Adrenal gland (tissue), 12 donors: ENCODE data around the gene GPC6. TPM values are rescaled to one million over a fixed set of nuclear protein-coding genes. Genes with fewer than 3 reads are reported as not detected.

Experiments
- DNase-seq, 7 donors: peaks; one replicate each; pipeline ENCODE4 v3.0.0-alpha.2; 2019 to 2020
- H3K27ac ChIP-seq, 5 donors: fragments of 200-600 bp; sonication (generic) in 4 of 5; 1 replicate in 3 of 5; 2 replicates in 2 of 5; pipeline versions ENCODE4 v1.5.1 to v1.8.0; 2016 to 2020; ENCODE audit warnings: mild to moderate bottlenecking in 1 of 5
- H3K27me3 ChIP-seq: fragments of 200-600 bp; 2 replicates; pipeline ENCODE4 v1.8.0; 2021
- H3K36me3 ChIP-seq, 2 donors: fragments of 200-600 bp; replicated peaks in 1 of 2; 1 replicate in 1 of 2; 2 replicates in 1 of 2; pipeline versions ENCODE4 v1.5.1 to v1.8.0; 2018 to 2022
- H3K4me1 ChIP-seq, 2 donors: fragments of 200-600 bp; replicated peaks in 1 of 2; 1 replicate in 1 of 2; 2 replicates in 1 of 2; pipeline versions ENCODE4 v1.5.1 to v1.8.0; 2018 to 2021
- H3K4me3 ChIP-seq, 4 donors: fragments of 200-600 bp; sonication (generic) in 3 of 4; one replicate each; pipeline ENCODE4 v1.5.1; 2016 to 2018
- H3K9me3 ChIP-seq, 3 donors: fragments of 200-600 bp; sonication (generic) in 1 of 3; replicated peaks in 1 of 3; 1 replicate in 2 of 3; 2 replicates in 1 of 3; pipeline versions ENCODE4 v1.5.1 to v1.8.0; 2016 to 2021
- CTCF ChIP-seq, 6 experiments: fragments of 450-650 bp in 4 of 6; fragments of 200-600 bp in 2 of 6; sonication (generic) in 1 of 6; IDR thresholded peaks; 1 replicate in 5 of 6; 2 replicates in 1 of 6; pipeline versions ENCODE4 v1.5.1 to v1.8.0; 2016 to 2021; ENCODE audit warnings: antibody characterized with exemption in 6 of 6, mild to moderate bottlenecking in 2 of 6, moderate library complexity in 1 of 6
- POLR2A ChIP-seq, 2 donors: fragments of 450-650 bp; IDR thresholded peaks; one replicate each; pipeline ENCODE4 v1.6.1; 2017; ENCODE audit warnings: antibody characterized with exemption in 2 of 2, mild to moderate bottlenecking in 2 of 2, moderate library complexity in 1 of 2
- WGBS, 4 donors: extraction: QIAGEN DNeasy Blood & Tissue Kit in 2 of 4; methylation state at CpG; one replicate each; pipeline versions ENCODE4 v1.1.5 to v1.1.7; 2013 to 2017; 5-methylcytosine and 5-hydroxymethylcytosine counted together
- intact Hi-C, 2 donors: fragments of 100-400 bp; cut with DNase I; formaldehyde crosslinking; loops; one replicate each; pipeline versions ENCODE4 v1.14.1 to v1.15.0; 2022 to 2023
- polyA plus RNA-seq, 3 donors: library from polyadenylated mRNA; stranded (reverse); fragments of 200-250 nt in 2 of 3; fragments of 350-450 nt in 1 of 3; fragmentation: Illumina TruSeq in 1 of 3; extraction: RNeasy Lipid Tissue Mini Kit (QIAGEN cat#74804) in 1 of 3; gene quantifications; one replicate each; pipeline ENCODE4 v1.2.3, GENCODE V29; 2013 to 2014
- total RNA-seq, 9 donors: library from RNA; depleted of rRNA in 4 of 9; stranded (reverse); fragments of >200 nt in 4 of 9; fragments of 120-200 nt in 1 of 9; fragmentation: NEBNext Ultra II Directional in 1 of 9; extraction: Animal tissue kit (Norgen Biotek cat#: 25700) in 1 of 9; gene quantifications; one replicate each; pipeline versions ENCODE4 v1.1.0 to v1.2.4, GENCODE V29; 2013 to 2023
- donor health status: healthy with polysubstance abuse.
- donor health status: Bipolar disorder and iron deficiency.
- donor health status: DM: yes; HTN: yes; CAD: no.
- donor health status: DM: no; HTN: no; CAD: no.
- donor health status: DM: no; HTN: no; CAD: no.
- donor health status: DM: yes; HTN: yes; CAD: no.

Gene GPC6
- total and polyA plus RNA-seq, 12 donors = 0.37 to 62.3 (median 2.5) TPM

GRCh38 chr13:93987458-93987857, 760.9 kb downstream of the GPC6 start:
- H3K27me3 ChIP-seq = no peaks in the 10 kb centered on the region
- H3K27ac ChIP-seq = no peak overlapping the region
- no peak overlapping the region for H3K4me3 ChIP-seq
- H3K36me3 ChIP-seq = no peaks in the 10 kb centered on the region
- intact Hi-C loops = no loop called here
- no peak for TF ChIP-seq POLR2A (IDR thresholded peaks at IDR 0.05)
- no peak for TF ChIP-seq CTCF (IDR thresholded peaks at IDR 0.05)
- H3K4me1 ChIP-seq = no peaks in the 10 kb centered on the region
- no peak for DNase-seq
- H3K9me3 ChIP-seq = no peaks in the 10 kb centered on the region

GRCh38 chr13:93991569-93991968, 765.0 kb downstream of the GPC6 start:
- no peaks in the 10 kb centered on the region for H3K4me1 ChIP-seq
- H3K9me3 ChIP-seq = no peaks in the 10 kb centered on the region
- TF ChIP-seq CTCF (IDR thresholded peaks at IDR 0.05) = no peak
- no peak for TF ChIP-seq POLR2A (IDR thresholded peaks at IDR 0.05)
- H3K27ac ChIP-seq = no peak overlapping the region
- no peaks in the 10 kb centered on the region for H3K27me3 ChIP-seq
- no peak overlapping the region for H3K4me3 ChIP-seq
- no peak for DNase-seq
- H3K36me3 ChIP-seq = no peaks in the 10 kb centered on the region
- intact Hi-C loops = no loop called here

- H3K4me1 ChIP-seq = no peaks in the 10 kb centered on the region
- no peaks in the 10 kb centered on the region for H3K9me3 ChIP-seq
- WGBS, 4 donors = 82 to 91% (median 86%) methylated on average over 3 of the region's 3 CpGs
- H3K4me3 ChIP-seq = no peak overlapping the region
- H3K36me3 ChIP-seq = no peaks in the 10 kb centered on the region
- intact Hi-C loops = no loop called here
- H3K27ac ChIP-seq = no peak overlapping the region
- DNase-seq = no peak
- TF ChIP-seq CTCF (IDR thresholded peaks at IDR 0.05) (no peak), POLR2A (IDR thresholded peaks at IDR 0.05) (no peak)
- no peaks in the 10 kb centered on the region for H3K27me3 ChIP-seq
Observed at GRCh38 chr13:93996481-93996880, 769.9 kb downstream of the GPC6 start.

GRCh38 chr13:94006296-94006695, 779.7 kb downstream of the GPC6 start:
- 64 to 81% (median 78%) methylated on average over 6 of the region's 6 CpGs for WGBS, 4 donors

GRCh38 chr13:94007072-94007471, 780.5 kb downstream of the GPC6 start:
- Histone ChIP-seq H3K27ac (no peak overlapping the region), H3K9me3 (no peaks in the 10 kb centered on the region), H3K4me3 (no peak overlapping the region), H3K36me3 (no peaks in the 10 kb centered on the region), H3K4me1 (no peaks in the 10 kb centered on the region), H3K27me3 (no peaks in the 10 kb centered on the region)
- no peak for DNase-seq
- 89 to 91% (median 90%) methylated on average over 5 of the region's 5 CpGs for WGBS, 4 donors
- intact Hi-C loops = no loop called here
- TF ChIP-seq CTCF (IDR thresholded peaks at IDR 0.05) (no peak), POLR2A (IDR thresholded peaks at IDR 0.05) (no peak)

More at GRCh38 chr13:94006296-94006695, 779.7 kb downstream of the GPC6 start:
- Histone ChIP-seq H3K27me3 (no peaks in the 10 kb centered on the region), H3K4me3 (no peak overlapping the region), H3K36me3 (no peaks in the 10 kb centered on the region), H3K9me3 (no peaks in the 10 kb centered on the region), H3K27ac (no peak overlapping the region), H3K4me1 (no peaks in the 10 kb centered on the region)
- DNase-seq = no peak
- intact Hi-C loops = no loop called here
- TF ChIP-seq POLR2A (IDR thresholded peaks at IDR 0.05) = no peak
